GM12872 (cell line): ENCODE data around the gene DMRTB1.
A peak's percentile ranks its signal among the peaks of the same experiment; 100 is the strongest.

Experiments
- CTCF ChIP-seq: IDR thresholded peaks from 3 replicates; pipeline ENCODE4 v1.5.1; 2011; ENCODE audit warnings: low read depth, mild to moderate bottlenecking, low read length, moderate library complexity; ENCODE audit not compliant: insufficient read depth

The DMRTB1 gene

DNA sequence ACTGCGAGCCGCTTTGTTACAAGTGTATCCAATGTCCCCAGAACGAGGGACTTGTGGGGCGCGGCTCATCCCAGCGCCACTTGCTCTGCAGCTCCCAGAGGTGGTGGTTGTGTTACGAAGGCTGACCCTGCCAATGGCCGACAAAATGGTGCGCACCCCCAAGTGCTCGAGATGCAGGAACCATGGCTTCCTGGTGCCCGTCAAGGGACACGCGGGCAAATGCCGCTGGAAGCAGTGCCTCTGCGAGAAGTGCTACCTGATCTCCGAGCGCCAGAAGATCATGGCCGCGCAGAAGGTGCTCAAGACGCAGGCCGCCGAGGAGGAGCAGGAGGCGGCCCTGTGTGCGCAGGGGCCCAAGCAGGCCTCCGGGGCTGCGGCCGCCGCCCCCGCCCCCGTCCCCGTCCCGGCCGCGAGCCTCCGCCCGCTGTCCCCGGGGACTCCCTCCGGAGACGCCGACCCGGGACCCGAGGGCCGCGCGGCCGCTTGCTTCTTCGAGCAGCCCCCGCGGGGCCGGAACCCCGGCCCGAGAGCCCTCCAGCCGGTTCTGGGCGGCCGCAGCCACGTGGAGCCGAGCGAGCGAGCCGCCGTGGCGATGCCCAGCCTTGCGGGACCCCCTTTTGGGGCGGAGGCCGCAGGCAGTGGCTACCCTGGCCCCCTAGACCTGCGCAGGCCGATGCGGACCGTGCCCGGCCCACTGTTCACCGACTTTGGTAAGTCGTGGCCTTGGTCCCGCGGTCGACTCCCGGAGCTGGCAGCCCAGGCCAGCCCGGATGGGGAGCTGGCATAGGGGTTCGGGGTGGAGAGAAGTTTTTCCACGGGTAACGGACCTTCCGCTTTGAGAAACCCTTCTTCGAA is at the start of gene DMRTB1:
DMRTB1 (plus strand) TSS at position 79 of the 855 bp plus-strand sequence; CDS start at position 134, 55 bp downstream.
- TF ChIP-seq CTCF: no peak

GRCh38 chr1:53409695-53410094 is 49.5 kb upstream of the DMRTB1 start:
- no peak for TF ChIP-seq CTCF

GRCh38 chr1:53410100-53410541 is 49.1 kb upstream of the DMRTB1 start:
- TF ChIP-seq CTCF: peak; percentile 30; the same call in 1 of the 3 replicates

- no peak for TF ChIP-seq CTCF
Observed at GRCh38 chr1:53410701-53411100, 48.5 kb upstream of the DMRTB1 start.

DNA sequence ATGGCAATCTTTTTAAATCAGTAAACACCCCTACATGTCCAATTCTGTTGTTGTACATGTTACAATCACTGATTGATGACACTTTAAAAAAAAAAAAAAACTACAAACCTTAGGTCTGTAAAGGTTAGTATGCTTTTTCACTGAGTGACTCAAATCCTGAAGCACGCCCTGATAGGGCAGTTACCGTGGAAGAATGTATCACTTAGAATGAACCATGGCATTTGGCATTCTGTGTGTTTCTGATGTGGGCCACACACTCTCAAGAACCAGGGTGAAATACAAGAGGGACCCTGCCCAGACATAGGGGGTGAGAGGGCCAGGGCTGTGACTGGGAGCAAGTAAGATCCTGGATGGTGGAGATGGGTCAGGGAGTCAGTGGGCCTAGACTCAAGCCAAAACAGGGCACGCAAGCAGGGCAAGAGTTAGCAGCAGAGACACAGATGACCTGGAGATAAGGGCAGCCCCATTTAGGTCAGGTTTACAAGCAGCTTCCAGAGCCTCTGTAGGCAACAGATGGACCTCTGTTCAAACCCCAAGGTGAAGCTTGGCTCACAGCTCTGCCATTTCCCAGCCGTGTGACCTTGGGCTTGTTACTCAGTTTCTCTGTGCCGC is 47.6 kb upstream of the DMRTB1 start:
- TF ChIP-seq CTCF: no peak

- no peak for TF ChIP-seq CTCF
Observed at GRCh38 chr1:53412285-53413174, 46.7 kb upstream of the DMRTB1 start.
